ENCODE results near the gene CCDC61. TPM values are rescaled to one million over a fixed set of nuclear protein-coding genes. Genes with fewer than 3 reads are reported as not detected.

Gene CCDC61
- polyA plus RNA-seq (2012; ENCODE audit: insufficient read depth, insufficient read length): 27.8 TPM

- DNase-seq (ENCODE audit: low read depth, low spot score): peak; percentile 100
- peak within 1 kb of the TSS; percentile 63 for H3K4me3 ChIP-seq (ENCODE audit: low read length)
Observed at GRCh38 chr19:45994998-45995714, at the start of gene CCDC61. TSS of gene CCDC61 (plus strand) at chr19:45995467. CDS start at chr19:46003019, 7,552 bp downstream.

- DNase-seq (ENCODE audit: low read depth, low spot score): no peak
- no peak overlapping the region for H3K4me3 ChIP-seq (ENCODE audit: low read length)
Observed at GRCh38 chr19:45947926-45948325, 47.3 kb upstream of the CCDC61 start.

- no peak overlapping the region for H3K4me3 ChIP-seq (ENCODE audit: low read length)
- DNase-seq (ENCODE audit: low read depth, low spot score): no peak
Observed at GRCh38 chr19:45952341-45952685, 43.0 kb upstream of the CCDC61 start.

GRCh38 chr19:45952686-45953505 lies 42.4 kb upstream of the CCDC61 start:
- peak; percentile 35 for DNase-seq (ENCODE audit: low read depth, low spot score)

GRCh38 chr19:45953676-45954075 lies 41.6 kb upstream of the CCDC61 start:
- DNase-seq (ENCODE audit: low read depth, low spot score): no peak
- H3K4me3 ChIP-seq (ENCODE audit: low read length): no peak overlapping the region

More at GRCh38 chr19:45952686-45953505, 42.4 kb upstream of the CCDC61 start:
- H3K4me3 ChIP-seq (ENCODE audit: low read length): no peak overlapping the region

- no peak overlapping the region for H3K4me3 ChIP-seq (ENCODE audit: low read length)
- no peak for DNase-seq (ENCODE audit: low read depth, low spot score)
Observed at GRCh38 chr19:45954156-45954555, 41.1 kb upstream of the CCDC61 start.

- H3K4me3 ChIP-seq (ENCODE audit: low read length): no peak overlapping the region
- no peak for DNase-seq (ENCODE audit: low read depth, low spot score)
Observed at GRCh38 chr19:45955905-45956608, 39.2 kb upstream of the CCDC61 start.

GRCh38 chr19:45958320-45958719 lies 36.9 kb upstream of the CCDC61 start:
- DNase-seq (ENCODE audit: low read depth, low spot score): no peak
- no peak overlapping the region for H3K4me3 ChIP-seq (ENCODE audit: low read length)

- H3K4me3 ChIP-seq (ENCODE audit: low read length): no peak overlapping the region
- no peak for DNase-seq (ENCODE audit: low read depth, low spot score)
Observed at GRCh38 chr19:45958769-45959516, 36.3 kb upstream of the CCDC61 start.

GRCh38 chr19:45959517-45960025 lies 35.7 kb upstream of the CCDC61 start:
- no peak for DNase-seq (ENCODE audit: low read depth, low spot score)
- H3K4me3 ChIP-seq (ENCODE audit: low read length): no peak overlapping the region

GRCh38 chr19:45960595-45961235 lies 34.6 kb upstream of the CCDC61 start:
- DNase-seq (ENCODE audit: low read depth, low spot score): no peak
- no peak overlapping the region for H3K4me3 ChIP-seq (ENCODE audit: low read length)

GRCh38 chr19:45962021-45962420 lies 33.2 kb upstream of the CCDC61 start:
- H3K4me3 ChIP-seq (ENCODE audit: low read length): no peak overlapping the region
- no peak for DNase-seq (ENCODE audit: low read depth, low spot score)

GRCh38 chr19:45967246-45967645 lies 28.0 kb upstream of the CCDC61 start:
- H3K4me3 ChIP-seq (ENCODE audit: low read length): no peak overlapping the region
- no peak for DNase-seq (ENCODE audit: low read depth, low spot score)

- DNase-seq (ENCODE audit: low read depth, low spot score): no peak
- no peak overlapping the region for H3K4me3 ChIP-seq (ENCODE audit: low read length)
Observed at GRCh38 chr19:45968626-45969025, 26.6 kb upstream of the CCDC61 start.

GRCh38 chr19:45969676-45970075 lies 25.6 kb upstream of the CCDC61 start:
- H3K4me3 ChIP-seq (ENCODE audit: low read length): no peak overlapping the region
- no peak for DNase-seq (ENCODE audit: low read depth, low spot score)

- DNase-seq (ENCODE audit: low read depth, low spot score): no peak
- H3K4me3 ChIP-seq (ENCODE audit: low read length): no peak overlapping the region
Observed at GRCh38 chr19:45971260-45971902, 23.9 kb upstream of the CCDC61 start.

GRCh38 chr19:45972081-45972946 lies 23.0 kb upstream of the CCDC61 start:
- no peak overlapping the region for H3K4me3 ChIP-seq (ENCODE audit: low read length)
- no peak for DNase-seq (ENCODE audit: low read depth, low spot score)

Measured in Jurkat, Clone E6-1 (cell line).